Measurements from ENCODE around the gene QRICH1. TPM values are rescaled to one million over a fixed set of nuclear protein-coding genes. Genes with fewer than 3 reads are reported as not detected.

The QRICH1 gene
- total RNA-seq, 4 donors from 2014 or later, result 85.8 to 187 (median 115) TPM

GRCh38 chr3:49005303-49005680 is 88.6 kb downstream of the QRICH1 start:
- Histone ChIP-seq H3K27me3 (no peaks in the 10 kb centered on the region), H3K9me3 (no peaks in the 10 kb centered on the region), H3K4me3 (no peak overlapping the region), H3K27ac (no peak overlapping the region), H3K36me3 (no peaks in the 10 kb centered on the region), H3K4me1 (peaks cover 27% of the 10 kb centered on the region)
- TF ChIP-seq, protein P1, sequence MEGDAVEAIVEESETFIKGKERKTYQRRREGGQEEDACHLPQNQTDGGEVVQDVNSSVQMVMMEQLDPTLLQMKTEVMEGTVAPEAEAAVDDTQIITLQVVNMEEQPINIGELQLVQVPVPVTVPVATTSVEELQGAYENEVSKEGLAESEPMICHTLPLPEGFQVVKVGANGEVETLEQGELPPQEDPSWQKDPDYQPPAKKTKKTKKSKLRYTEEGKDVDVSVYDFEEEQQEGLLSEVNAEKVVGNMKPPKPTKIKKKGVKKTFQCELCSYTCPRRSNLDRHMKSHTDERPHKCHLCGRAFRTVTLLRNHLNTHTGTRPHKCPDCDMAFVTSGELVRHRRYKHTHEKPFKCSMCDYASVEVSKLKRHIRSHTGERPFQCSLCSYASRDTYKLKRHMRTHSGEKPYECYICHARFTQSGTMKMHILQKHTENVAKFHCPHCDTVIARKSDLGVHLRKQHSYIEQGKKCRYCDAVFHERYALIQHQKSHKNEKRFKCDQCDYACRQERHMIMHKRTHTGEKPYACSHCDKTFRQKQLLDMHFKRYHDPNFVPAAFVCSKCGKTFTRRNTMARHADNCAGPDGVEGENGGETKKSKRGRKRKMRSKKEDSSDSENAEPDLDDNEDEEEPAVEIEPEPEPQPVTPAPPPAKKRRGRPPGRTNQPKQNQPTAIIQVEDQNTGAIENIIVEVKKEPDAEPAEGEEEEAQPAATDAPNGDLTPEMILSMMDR (IDR thresholded peaks at IDR 0.05), result no peak
- TF ChIP-seq POLR2A (IDR thresholded peaks at IDR 0.05) (no peak), POLR2AphosphoS5 (IDR thresholded peaks at IDR 0.05) (no peak), EP300 (IDR thresholded peaks at IDR 0.05) (no peak)
- 86% methylated on average over 3 of the region's 3 CpGs for WGBS
- no peak for DNase-seq (ENCODE audit: low spot score in 2 of 2)

GRCh38 chr3:49004352-49005302 is 89.2 kb downstream of the QRICH1 start:
- 89% methylated on average over 12 of the region's 16 CpGs for WGBS
- DNase-seq (ENCODE audit: low spot score in 2 of 2), result no peak
- Histone ChIP-seq H3K27me3 (no peaks in the 10 kb centered on the region), H3K4me1 (peaks cover 27% of the 10 kb centered on the region), H3K27ac (no peak overlapping the region), H3K9me3 (no peaks in the 10 kb centered on the region), H3K36me3 (no peaks in the 10 kb centered on the region), H3K4me3 (no peak overlapping the region)
- TF ChIP-seq EP300 (IDR thresholded peaks at IDR 0.05), result no peak
- TF ChIP-seq, protein P1 (IDR thresholded peaks at IDR 0.05), result no peak
- no peak for TF ChIP-seq POLR2AphosphoS5 (IDR thresholded peaks at IDR 0.05)
- no peak for TF ChIP-seq POLR2A (IDR thresholded peaks at IDR 0.05)

GRCh38 chr3:49001155-49001554 is 92.7 kb downstream of the QRICH1 start:
- TF ChIP-seq POLR2AphosphoS5 (IDR thresholded peaks at IDR 0.05) (no peak), POLR2A (IDR thresholded peaks at IDR 0.05) (no peak), EP300 (IDR thresholded peaks at IDR 0.05) (no peak)
- TF ChIP-seq, protein P1 (IDR thresholded peaks at IDR 0.05), result no peak
- no peaks in the 10 kb centered on the region for H3K27me3 ChIP-seq
- DNase-seq (ENCODE audit: low spot score in 2 of 2), result no peak
- H3K36me3 ChIP-seq, result peaks cover 14% of the 10 kb centered on the region
- H3K4me3 ChIP-seq, result no peak overlapping the region
- no peak overlapping the region for H3K27ac ChIP-seq
- H3K4me1 ChIP-seq, result peaks cover 6% of the 10 kb centered on the region
- no peaks in the 10 kb centered on the region for H3K9me3 ChIP-seq
- 83% methylated on average over 1 of the region's 6 CpGs for WGBS

GRCh38 chr3:48999085-48999858 is 94.6 kb downstream of the QRICH1 start:
- Histone ChIP-seq H3K4me1 (no peaks in the 10 kb centered on the region), H3K4me3 (no peak overlapping the region), H3K36me3 (peaks cover 15% of the 10 kb centered on the region), H3K9me3 (no peaks in the 10 kb centered on the region), H3K27ac (no peak overlapping the region), H3K27me3 (no peaks in the 10 kb centered on the region)
- 75% methylated on average over 4 of the region's 8 CpGs for WGBS
- TF ChIP-seq, protein P1 (IDR thresholded peaks at IDR 0.05), result no peak
- no peak for TF ChIP-seq POLR2AphosphoS5 (IDR thresholded peaks at IDR 0.05)
- TF ChIP-seq EP300 (IDR thresholded peaks at IDR 0.05), result no peak
- TF ChIP-seq POLR2A (IDR thresholded peaks at IDR 0.05), result no peak
- DNase-seq (ENCODE audit: low spot score in 2 of 2), result no peak

Data from suprapubic skin (tissue), 4 donors.